GM18951 (cell line): Measurements from ENCODE around the gene HK2.

ENCODE experiments used
- POLR2A ChIP-seq: IDR thresholded peaks from 4 replicates; pipeline ENCODE4 v1.6.1; 2011; ENCODE audit warnings: mild to moderate bottlenecking; ENCODE audit not compliant: insufficient read length, insufficient read depth; ENCODE audit errors: extremely low read depth
- in situ Hi-C: fragments of 300-500 bp; cut with MboI; formaldehyde crosslinking; loops from one replicate; pipeline ENCODE4 v1.12.0; 2022; ENCODE audit warnings: low sequenced_read_pairs, mixed read lengths, inconsistent platforms; ENCODE audit not compliant: unreplicated experiment

The HK2 gene

DNA sequence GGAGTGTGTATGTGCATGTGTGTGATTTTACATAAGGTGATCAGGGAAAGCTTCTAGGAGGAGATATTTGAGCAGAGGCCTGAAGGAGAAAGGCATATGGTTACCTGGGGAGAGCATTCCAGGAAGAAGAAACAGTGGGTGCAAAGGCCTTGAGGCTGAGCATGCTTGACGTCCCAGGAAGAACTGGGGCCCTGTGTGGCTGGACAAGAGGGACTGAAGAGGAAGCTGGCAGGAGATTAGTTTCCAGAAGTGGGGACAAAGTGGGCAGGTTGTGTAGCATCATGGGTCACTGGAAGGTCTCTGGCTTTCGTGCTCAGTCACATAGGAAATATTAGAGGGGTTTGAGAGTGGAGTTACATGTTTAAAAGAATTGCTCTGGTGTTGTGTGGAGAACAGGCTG lies 82.5 kb downstream of the HK2 start:
- in situ Hi-C loops: loop anchor here (5.0 to 25.0 kb wide), 3 partner anchors 136 to 696 kb away; no protein-coding TSS in a partner anchor
- TF ChIP-seq POLR2A: no peak

- no peak for TF ChIP-seq POLR2A
- in situ Hi-C loops: loop anchor here (5.0 to 25.0 kb wide), 3 partner anchors 134 to 694 kb away; no protein-coding TSS in a partner anchor
Measured at GRCh38 chr2:74917702-74918619, 84.0 kb downstream of the HK2 start.

DNA sequence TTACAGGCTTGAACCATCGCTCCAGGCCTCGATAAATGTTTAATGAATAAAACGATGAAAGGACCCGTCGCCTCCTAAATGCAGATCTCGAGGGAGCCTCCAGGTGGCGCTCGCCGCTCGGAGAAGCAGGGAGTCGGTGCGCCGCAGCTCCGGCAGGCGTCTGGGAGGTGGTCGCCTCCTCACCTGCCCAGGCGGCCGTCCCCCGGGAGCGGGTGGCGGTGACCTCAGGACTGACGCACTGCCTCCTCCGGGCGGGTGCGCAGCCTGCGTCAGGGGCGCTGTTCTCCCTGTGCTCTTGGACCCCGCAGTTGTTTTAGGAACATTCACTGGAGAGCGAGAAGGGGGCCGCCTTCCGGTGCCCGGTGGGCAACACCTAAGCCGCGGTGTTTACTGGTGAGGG lies 85.9 kb downstream of the HK2 start:
- no peak for TF ChIP-seq POLR2A
- in situ Hi-C loops: loop anchor here (5.0 to 25.0 kb wide), 3 partner anchors 132 to 692 kb away; no protein-coding TSS in a partner anchor

DNA sequence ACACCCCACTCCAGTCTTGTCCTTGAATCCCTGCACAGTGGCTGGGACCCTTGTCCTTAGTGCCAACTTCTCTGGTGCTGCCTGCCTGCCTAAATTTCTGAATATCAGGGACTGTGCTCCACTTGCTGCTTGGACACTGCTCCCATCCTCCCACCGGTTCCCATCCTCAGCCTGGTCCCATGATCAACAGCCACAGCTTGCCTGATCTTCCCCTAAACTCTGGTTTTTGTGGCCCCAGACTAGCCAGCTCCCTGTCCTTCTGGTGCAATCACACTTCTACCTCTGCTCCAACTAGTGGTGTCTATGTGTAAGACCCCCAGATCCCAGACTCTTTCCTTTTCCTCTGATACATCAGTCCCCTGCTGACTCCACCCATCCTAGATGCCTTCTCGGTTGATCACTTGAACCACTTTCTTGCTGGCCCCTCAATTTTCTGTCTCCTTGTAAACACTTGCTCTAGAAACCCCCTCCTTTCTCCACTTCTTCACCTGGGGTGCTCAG lies 87.4 kb downstream of the HK2 start:
- in situ Hi-C loops: loop anchor here (25.0 kb wide), 2 partner anchors 466 to 691 kb away; no protein-coding TSS in a partner anchor

GRCh38 chr2:74922592-74923227 lies 88.8 kb downstream of the HK2 start:
- TF ChIP-seq POLR2A: no peak
- in situ Hi-C loops: loop anchor here (25.0 kb wide), 2 partner anchors 465 to 690 kb away; no protein-coding TSS in a partner anchor

More for the DNA sequence above, 87.4 kb downstream of the HK2 start:
- TF ChIP-seq POLR2A: no peak

GRCh38 chr2:74924463-74925265 lies 90.7 kb downstream of the HK2 start:
- no peak for TF ChIP-seq POLR2A
- in situ Hi-C loops: loop anchor here (25.0 kb wide), 2 partner anchors 463 to 688 kb away; no protein-coding TSS in a partner anchor

DNA sequence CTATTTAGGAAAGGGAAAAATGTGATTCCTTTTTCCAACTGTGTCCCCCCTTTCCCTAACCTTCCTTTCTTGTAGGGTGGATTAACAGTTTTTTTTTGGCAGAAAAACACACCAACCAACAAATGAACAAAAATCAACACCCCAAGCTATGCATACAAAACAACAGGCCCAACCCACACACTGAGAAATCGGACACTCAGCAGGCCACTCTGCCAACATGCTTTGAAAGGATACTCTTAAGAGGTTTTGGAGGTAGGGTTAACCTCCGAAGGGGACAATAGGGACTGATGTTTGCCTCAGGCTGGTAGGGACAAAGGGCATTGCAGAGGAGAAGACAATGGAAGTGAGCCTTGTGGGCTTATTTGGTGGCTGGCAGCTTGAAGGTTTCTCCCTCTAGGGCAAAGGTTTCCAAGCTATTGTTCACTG lies 91.4 kb downstream of the HK2 start:
- in situ Hi-C loops: no loop called here
- no peak for TF ChIP-seq POLR2A

- no peak for TF ChIP-seq POLR2A
- in situ Hi-C loops: no loop called here
Measured at GRCh38 chr2:74927621-74928020, 93.7 kb downstream of the HK2 start.

GRCh38 chr2:74930811-74931486 lies 97.0 kb downstream of the HK2 start:
- no peak for TF ChIP-seq POLR2A
- in situ Hi-C loops: no loop called here

DNA sequence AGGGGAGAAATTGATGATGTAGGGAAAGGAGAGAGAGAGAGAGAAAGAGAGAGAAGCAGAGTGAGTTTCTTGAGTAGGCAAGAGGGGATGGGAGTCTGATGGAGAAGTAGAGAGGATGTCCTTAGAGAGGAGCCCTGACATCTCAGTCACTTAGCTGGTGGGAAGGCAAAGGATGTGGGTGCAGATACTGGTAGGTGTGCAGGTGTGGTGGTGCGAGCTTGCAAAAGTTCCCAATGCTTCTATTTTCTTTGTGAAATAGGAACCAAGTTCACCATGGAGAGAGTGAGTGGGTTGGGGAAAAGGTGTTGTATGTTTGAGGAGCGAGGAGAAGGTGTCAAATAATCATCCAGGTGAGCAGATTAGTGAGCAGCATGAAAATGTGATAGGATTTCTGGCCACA lies 98.0 kb downstream of the HK2 start:
- in situ Hi-C loops: no loop called here
- no peak for TF ChIP-seq POLR2A

DNA sequence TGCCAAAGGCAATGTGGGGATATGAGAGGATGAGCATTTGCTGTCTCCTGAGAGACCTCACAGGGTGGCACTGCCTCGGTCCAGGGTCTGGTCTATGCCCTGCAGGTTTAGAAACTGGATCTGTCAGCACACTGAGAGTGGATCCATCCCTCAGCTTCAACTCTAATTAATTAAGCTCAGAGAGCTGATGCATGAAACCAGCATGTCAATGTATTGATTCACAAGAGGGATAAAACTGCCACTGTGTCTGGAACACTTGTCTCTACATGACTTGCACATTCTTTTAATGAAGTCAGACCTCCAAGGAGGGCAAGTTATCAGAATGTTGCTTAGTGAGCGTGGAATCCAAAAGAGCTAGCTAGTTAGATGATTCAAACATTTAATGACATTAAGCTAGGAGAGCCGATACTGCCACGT lies 102.1 kb downstream of the HK2 start:
- no peak for TF ChIP-seq POLR2A
- in situ Hi-C loops: no loop called here
